OCI-LY7 (cell line): ENCODE results near the gene NOXO1.

Source experiments
- EZH2phosphoT487 ChIP-seq: fragments of 200-600 bp; sonication (generic); IDR thresholded peaks from 2 replicates; pipeline ENCODE4 v1.6.1; 2018; ENCODE audit warnings: low read depth, borderline replicate concordance, mild to moderate bottlenecking, mixed run types, antibody characterized with exemption, low read length, moderate library complexity, mixed read lengths
- TF ChIP-seq, protein P1 (sequence below): fragments of 200-600 bp; sonication (generic); conservative IDR thresholded peaks from 2 replicates; pipeline ENCODE4 v1.5.1; 2014; ENCODE audit warnings: mild to moderate bottlenecking, antibody characterized with exemption, low read length, moderate library complexity, mixed read lengths

DNA sequence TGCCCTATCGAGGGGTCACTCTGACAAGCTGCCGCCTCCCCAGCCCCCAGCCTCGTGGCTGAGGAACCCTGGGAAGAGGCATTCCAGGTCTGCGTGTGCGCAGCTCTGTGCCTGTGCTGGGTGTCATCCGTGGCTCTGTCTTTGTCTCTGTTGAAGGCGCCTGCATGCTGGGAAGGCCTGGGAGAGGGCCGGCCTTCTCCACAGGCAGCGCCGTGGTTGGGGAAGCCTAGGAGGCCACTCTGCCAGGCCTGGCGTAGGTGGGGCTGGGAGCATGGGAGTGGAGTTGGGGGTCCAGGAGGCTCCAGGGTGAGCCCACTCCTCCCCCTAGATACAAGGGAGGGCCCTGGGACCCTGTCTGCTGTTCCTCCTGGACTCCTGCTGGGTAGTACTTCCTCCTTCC is 48.8 kb upstream of the NOXO1 start:
- TF ChIP-seq, protein P1, sequence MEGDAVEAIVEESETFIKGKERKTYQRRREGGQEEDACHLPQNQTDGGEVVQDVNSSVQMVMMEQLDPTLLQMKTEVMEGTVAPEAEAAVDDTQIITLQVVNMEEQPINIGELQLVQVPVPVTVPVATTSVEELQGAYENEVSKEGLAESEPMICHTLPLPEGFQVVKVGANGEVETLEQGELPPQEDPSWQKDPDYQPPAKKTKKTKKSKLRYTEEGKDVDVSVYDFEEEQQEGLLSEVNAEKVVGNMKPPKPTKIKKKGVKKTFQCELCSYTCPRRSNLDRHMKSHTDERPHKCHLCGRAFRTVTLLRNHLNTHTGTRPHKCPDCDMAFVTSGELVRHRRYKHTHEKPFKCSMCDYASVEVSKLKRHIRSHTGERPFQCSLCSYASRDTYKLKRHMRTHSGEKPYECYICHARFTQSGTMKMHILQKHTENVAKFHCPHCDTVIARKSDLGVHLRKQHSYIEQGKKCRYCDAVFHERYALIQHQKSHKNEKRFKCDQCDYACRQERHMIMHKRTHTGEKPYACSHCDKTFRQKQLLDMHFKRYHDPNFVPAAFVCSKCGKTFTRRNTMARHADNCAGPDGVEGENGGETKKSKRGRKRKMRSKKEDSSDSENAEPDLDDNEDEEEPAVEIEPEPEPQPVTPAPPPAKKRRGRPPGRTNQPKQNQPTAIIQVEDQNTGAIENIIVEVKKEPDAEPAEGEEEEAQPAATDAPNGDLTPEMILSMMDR, result no peak
- no peak for TF ChIP-seq EZH2phosphoT487
